Activated T-helper 1 cell treated with Interleukin-2 at 50 U/mL for 16 hours (primary cell): ENCODE results near the gene NUDT9.
"Not testable (repeated sequence)": the region's sequence is repeated elsewhere in the genome, so short reads cannot be mapped to it uniquely, and the experiment has no call there.

Experiments used
- DNase-seq: peaks from one replicate; pipeline ENCODE4 v3.0.0-alpha.2; 2020; ENCODE audit warnings: low read depth

Gene NUDT9

DNA sequence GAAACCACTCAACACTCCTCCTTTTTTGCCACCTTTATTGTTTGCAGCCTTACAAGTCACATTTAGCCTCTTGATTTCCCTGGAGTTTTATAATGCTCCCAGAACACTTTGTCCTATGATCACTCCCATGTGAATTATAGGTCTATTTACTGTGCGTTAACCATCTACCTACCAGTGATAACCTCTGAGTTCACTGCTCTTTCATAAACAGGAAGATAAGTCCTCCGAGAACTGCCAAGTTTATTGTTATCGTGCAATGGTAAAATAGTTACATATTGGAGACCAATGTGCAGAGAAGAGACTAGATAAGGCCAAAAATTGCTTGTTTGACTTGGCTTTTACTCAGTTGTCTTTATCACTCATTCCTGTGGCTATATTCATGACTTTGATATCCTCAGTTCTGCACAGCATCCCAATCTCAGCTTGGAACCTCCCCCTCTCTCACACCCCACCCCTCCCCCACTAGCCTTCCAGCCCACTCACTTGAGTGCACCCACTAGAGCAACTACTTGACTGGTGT, 12.9 kb upstream of the NUDT9 start:
- no peak for DNase-seq

DNA sequence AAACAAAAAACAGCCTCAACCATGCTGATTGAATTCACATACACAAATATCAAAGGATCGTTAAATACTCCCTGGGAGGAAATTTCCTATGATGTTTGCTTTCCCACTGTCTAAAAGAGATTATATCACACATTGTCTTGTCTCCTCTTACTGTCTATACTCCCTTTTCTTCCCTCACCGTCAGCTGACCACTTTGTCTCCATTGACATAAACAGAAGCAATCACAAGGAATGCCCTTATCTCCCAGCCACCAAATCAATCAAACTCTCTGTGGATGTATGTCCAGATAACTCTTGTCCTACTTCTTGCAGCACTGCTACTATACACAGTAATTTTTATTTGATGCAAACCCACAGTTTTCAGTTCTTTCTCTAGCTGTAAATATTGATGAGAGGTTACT, 12.2 kb upstream of the NUDT9 start:
- no peak for DNase-seq

DNA sequence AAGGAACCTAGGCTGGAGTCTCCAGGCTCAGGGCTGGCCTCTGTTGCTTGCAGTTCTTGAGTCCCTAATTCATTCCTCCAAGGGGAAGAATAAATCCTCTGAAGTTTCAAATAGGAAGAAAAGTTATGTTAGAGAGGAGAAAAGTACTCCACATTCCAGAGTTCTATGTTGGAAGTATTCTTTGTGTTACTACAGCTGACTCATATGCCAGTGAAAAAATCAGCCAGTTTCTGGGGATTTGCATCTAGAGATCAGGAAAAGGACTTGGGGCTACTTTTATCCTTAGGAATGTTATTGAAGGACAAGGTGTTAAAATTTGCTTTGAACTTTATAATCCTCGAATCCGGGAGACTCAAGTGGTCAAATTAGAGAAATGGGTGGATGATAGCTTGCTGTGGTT, 11.7 kb upstream of the NUDT9 start:
- DNase-seq, result no peak

DNA sequence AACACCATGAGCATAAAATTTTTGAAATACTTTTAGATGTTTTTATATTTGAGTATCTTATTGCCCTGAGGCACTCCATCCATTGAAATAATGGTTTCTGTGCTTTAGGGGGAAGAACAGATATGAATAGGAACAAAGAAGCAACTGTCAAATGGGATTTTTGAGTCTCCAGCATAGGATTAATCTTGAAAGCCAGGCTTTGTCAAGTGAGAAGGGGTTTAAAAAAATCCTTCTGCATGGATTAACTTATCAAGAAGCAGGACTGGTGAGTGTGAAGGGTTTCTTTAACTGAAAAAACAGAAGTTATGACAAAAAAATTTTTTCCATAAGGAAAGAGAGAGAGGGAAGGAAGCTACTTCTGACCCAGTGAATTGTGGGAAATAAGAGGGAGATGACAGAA, 7.6 kb upstream of the NUDT9 start:
- no peak for DNase-seq

DNA sequence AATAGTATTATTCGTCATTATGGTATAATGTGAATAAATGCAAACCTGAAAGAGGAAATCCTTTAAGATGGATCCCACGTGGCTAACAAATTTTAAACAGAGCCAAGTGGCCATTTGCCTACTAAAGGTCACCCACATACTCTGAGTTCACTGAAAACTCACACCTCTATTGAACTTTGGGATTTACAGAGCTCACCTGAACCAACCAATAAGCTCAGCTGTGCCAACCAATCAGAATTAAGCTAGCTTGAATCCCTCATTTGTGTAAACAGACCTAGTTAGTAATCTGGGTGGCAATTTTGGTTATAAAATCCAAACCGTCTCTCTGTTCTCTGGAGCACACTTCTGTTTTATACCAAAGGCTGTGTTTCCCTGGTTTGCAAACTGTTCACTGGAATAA, 5.4 kb upstream of the NUDT9 start:
- no peak for DNase-seq

DNA sequence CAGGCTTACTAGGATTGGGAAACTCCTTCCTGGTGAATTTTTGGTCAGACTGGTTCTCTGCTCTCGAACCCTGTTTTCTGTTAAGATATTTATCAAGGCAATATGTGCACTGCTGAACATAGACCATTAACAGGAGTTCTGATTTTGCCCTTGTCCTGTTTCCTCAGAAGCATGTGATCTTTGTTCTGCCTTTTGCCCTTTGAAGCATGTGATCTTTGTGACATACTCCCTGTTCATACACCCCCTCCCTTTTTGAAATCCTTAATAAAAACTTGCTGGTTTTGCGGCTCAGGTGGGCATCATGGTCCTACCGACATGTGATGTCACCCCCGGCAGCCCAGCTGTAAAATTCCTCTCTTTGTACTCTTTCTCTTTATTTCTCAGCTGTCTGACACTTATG, 4.0 kb upstream of the NUDT9 start:
- not testable (repeated sequence) for DNase-seq

DNA sequence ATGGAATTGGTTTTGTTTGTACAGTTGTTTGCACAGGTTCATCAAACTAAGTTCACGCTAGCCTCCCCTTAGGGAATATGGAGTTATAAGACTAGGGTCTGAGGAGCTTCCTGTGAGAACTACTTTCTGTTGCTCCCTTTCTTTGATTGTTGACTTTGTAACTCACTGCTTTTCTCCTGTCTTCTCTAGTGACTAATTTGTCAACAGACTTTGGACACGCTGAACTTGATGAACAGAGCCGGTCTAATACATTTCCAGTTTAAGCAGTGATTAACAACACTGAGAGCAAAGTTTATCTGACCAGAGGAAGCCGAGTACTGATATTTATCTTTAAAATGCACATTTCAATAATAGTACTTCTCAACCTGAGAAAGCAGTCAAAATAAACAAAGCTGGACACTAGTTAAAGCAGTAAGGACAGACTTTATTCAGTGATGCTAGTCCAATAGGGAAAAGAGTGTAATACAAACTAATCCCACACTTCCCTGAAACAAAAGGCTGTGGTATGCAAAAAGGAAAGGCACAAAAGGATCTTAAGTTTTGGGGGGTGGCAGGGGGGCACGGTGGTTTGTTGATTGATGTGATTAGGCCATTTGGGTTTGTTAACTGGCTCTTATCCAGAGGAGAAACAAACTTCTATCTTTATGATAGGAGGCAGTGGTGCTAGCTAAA, 2.7 kb upstream of the NUDT9 start:
- DNase-seq, result no peak

DNA sequence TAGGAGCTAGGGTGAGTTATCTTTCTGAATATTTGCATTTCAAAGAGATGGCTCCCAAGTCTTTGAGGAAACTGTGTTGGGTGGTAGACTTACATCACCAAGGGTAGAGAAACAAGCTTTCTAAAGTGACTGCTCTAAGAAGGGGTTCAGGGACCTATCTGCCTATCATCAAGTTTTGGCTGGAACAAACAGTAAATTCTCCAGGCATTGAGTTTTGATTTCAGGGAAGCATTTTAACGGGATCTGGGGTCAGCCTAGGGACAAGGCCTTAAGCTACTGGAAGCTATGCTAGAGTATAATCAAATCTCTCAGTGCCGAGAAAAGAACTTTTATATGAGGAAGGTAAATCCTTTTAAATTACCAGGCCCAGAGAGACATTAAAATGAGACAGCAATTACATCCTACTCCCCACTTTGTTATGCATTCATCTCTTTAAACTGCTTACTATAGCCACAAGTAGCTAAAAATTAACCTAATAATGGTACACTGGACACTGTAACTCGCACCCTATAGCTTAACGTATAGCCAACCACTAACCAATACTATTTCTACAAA, 2.0 kb upstream of the NUDT9 start:
- DNase-seq, result no peak

DNA sequence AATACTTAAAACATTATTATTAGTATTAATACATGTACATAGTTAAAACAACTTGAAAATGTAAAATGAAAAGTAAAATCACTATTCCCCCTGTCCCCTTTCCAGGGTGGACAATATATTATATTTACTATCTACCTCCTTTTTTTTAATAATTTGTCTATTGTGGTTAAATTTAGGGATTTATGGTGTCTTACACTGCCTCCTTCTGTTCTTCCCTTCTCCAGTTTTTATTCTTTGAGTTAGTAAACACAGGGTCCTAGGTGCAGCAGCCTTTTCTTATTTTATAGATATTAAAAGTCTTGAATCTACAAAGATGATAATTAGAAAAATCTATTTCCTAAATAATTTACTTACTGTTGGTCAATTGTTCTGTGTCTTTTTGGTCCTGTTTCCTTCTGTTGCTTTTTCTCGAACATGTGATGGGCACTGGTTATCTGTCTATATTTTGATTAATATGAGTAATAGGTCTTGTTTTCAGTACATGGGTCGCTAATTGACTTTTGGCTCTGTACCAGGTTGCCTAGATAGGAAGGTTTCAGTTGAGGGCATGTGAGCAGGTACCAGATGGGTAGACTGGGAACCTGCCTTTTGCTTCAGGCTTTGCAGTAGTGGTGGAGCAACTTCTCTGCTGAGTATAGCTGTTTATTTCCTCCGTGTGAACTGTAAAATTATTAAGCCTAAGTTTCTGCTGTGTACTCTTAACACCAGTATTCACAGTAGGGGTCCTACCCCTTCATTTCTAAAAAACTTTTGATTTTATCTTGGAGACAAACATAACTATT, 1.1 kb downstream of the NUDT9 start:
- no peak for DNase-seq

DNA sequence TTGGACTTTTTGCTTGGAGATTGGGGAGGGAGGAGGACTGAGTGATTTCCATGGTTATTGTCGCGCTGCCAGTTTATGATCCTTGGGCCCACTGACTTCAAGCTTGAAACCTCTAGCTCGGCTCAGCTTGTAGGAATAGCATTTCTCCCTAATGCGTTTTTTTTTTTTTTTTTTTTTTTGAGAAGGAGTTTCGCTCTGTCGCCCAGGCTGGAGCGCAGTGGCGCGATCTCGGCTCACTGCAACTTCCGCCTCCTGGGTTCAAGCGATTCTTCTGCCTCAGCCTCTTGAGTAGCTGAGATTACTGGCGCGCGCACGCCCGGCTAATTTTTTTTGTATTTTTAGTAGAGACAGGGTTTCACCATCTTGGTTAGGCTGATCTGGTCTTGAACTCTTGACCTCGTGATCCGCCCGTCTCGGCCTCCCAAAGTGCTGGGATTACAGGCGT, 1.7 kb downstream of the NUDT9 start:
- not testable (repeated sequence) for DNase-seq

DNA sequence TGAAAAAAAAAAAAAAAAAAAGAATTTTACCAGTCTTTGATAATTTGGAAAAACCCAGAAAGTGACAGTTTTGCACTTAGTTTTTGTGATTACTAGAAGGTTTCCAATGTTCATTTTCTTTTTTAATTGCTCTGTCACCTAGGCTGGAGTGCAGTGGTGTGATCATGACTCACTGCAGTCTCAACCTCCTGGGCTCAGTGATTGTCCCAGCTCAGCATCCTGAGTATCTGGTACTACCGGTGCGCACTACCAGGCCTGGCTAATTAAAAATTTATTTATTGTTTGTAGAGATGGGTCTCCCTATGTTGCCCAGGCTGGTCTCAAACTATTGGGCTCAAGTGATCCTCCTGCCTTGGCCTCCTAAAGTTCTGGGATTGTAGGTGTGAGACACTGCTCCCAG, 3.3 kb downstream of the NUDT9 start:
- no peak for DNase-seq

DNA sequence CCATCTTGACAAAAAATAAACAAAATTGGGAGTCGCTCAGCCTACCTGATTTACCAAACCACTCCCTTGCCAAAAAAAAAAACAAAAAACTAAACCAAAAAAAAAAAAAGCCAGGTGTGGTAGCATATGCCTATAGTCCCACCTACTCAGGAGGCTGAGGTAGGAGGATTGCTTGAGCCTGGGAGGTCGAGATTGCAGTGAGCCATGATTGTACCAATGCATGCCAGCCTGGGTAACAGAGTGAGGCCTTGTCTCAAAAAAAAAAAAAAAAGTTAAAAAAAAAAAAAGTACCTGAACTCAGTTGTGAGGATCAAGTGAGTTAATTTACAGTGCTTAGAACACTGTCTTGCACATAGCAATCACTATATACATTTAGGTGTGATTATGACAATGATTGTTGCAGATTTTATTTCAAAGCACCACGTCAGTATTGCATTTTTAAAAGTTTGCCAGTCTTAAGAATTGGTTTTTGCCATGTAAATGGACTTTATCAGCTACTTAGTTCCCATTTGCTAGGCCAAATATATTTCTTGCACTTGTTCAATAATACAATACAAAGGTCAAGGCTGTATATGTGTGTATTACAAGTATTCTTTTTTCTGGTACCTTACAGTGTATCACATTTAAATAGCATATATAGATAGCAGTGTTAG, 4.6 kb downstream of the NUDT9 start:
- no peak for DNase-seq

DNA sequence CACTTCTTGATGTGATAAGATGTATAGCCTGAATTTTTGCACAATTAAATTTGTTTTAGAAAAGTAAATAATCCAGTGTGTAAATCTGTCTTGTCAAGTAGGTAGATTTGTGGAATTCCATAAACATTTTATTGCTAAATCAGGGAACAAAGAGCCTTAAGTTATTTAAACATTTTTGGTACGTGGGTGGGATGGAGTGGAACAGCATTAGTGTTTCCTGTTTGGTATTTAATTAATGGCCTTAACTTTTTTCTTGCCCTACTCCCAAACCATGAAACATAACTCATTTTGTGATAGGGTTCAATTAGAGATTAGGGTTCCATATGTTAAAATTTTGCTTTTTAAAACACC, 5.1 kb downstream of the NUDT9 start:
- no peak for DNase-seq

DNA sequence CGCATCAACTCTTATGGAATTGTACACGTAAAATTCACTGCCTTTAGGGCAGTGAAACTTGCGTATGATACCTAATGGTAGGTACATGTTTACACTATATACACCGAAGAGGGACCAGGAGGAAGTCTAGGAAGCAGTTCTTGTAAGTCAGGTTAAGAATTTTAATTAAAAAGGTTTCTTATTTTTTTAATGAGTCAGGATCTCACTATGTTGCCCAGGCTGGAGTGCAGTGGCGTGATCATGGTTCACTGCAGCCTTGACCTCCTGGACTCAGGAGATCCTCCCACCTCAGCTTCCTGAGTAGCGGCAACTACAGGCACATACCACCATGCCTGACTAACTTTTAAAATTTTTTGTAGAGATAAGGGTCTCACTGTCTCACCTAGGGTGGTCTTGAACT, 6.6 kb downstream of the NUDT9 start:
- no peak for DNase-seq

DNA sequence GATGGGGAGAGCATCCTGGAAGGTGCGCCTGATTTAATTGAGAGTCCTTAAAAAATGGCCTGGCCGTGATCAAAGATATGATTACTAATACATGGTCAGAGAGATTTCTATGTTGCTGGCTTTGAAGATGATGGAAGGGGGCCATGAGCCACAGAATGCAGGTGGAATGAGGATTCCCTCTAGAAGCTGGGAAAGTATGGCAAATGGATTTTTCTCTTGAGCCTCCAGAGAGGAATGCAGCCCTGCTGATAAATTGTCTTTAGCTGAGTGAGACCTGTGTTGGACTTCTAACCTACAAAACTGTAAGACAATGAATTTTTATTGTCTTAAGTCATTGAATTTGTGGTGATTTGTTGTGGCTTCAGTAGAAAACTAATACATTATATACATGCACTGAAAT, 7.7 kb downstream of the NUDT9 start:
- DNase-seq, result no peak

DNA sequence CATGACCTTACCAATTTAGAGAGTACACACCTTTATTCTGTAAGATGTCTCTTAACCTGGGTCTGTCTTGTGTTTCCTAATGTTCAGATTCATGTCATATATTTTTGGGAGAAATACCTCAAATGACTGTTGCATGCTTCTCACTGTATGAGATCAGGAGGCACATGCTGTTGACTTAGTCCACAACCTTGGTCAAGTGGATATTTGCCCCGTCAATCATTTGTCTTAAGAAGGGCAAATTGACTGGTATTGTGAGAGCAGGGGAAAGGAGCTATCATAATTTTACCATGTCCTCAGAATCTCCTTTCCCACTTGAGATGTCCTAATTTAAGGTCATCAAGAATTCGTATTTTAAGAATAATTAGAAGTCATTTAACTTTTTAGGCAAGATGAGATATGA, 11.0 kb downstream of the NUDT9 start:
- no peak for DNase-seq

DNA sequence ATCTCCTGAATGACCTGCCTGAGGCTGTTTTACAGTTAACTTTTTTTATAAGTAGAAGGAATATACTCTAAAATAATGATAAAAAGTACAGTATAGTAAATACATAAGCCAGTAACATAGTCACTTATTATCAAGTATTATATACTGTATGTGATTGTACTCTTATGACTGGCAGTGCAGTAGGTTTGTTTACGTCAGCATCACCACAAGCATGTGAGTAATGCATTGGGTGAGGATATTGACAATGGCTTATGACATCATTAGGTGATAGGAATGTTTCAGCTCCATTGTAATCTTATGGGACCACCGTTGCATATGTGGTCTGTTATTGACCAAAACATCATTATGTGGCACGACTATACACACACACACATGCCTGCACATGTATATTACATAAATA, 20.5 kb downstream of the NUDT9 start:
- no peak for DNase-seq

DNA sequence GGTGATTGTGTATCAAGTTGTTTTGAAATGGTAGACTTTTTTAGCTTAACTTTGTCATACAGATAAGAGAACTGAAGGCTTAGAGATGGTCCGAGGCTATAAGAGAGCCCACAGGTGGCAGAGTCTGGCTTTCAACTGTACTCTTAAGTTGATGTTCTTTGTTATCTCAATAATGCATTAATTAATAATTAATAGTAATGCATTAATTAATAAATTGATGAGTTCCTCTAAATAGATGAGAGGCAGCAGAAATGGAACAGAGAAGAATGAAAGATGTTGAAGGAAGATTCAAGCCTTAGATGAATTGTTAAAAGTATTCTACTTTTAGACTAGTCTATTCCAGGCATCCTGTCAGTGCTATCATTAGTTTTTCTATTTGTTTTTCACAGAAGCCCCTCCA, 22.4 kb downstream of the NUDT9 start:
- no peak for DNase-seq

DNA sequence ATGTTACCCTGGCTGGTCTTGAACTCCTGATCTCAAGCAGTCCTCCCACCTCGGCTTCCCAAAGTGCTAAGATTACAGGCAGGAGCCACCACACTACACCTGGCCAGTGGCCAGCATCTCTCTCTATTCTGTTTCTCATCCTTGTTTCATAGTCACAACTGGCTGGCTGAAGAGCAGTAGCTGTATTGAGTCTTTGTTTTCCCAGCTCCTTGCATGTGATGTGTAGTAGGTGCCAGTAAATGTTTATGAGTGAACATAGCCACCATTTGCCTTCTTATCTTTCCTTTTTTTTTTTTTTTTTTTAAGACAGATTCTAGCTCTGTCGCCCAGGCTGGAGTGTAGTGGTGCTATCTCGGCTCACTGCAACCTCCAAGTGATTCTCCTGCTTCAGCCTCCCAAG, 23.6 kb downstream of the NUDT9 start:
- no peak for DNase-seq

DNA sequence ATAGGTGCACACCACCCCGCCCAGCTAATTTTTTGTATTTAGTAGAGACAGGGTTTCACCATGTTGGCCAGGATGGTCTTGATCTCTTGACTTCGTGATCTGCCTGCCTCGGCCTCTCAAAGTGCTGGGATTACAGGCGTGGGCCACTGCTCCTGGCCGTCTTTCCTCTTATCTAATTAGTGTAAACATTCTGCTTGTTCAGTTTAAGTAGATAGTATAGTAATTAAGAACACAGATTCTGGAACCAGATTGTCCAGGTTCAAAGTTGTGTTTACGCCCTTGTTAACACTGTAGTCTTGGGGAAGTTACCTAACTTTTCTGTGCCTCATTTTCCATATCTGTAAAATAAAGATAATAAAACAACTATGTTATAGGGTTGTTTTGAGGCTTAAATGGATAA, 24.0 kb downstream of the NUDT9 start:
- not testable (repeated sequence) for DNase-seq

DNA sequence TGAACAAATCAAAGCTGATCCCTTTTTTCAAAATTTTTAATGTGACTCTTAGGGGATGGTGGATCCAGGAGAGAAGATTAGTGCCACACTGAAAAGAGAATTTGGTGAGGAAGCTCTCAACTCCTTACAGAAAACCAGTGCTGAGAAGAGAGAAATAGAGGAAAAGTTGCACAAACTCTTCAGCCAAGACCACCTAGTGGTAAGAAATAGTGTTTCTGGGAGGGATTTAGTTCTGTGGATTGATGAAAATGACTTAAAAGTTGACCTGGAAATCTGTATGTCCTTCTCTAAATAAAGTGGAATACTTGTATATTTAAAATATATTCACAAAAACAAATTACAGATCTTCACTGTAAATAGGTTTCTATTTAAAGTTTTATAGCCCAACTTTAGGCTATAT, 29.2 kb downstream of the NUDT9 start:
- DNase-seq, result no peak

DNA sequence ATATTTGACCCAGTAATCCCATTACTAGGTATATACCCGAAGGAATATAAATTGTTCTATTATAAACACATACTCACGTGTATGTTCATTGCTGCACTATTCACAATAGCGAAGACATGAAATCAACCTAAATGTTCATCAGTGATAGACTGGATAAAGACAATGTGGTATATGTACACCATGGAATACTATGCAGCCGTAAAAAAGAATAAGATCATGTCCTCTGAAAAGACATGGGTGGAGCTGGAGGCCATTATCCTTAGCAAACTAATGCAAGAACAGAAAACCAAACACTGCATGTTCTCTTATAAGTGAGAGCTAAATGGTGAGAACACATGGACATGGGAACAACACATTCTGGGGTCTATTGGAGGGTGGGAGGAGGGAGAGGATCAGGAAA, 36.5 kb downstream of the NUDT9 start:
- DNase-seq, result no peak

DNA sequence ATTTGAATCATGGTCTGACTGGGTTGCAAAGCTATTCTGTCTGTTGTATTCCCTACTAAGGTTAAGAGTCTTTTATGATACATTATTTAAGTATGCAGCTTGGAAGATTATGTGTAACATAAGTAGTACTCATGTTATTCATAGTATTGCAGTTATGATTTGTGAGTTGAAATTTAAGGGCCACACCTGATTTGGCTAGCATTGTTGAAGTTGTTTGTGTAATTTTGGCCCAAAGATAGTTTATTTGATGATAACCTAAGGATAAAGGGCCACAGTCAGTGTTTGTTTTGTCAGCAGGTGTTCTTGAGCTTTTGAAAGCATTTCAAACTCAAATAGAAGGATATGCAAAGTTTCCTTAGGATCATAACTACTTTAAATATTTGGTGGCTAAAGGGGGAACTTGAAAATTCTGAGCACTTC, 38.9 kb downstream of the NUDT9 start:
- DNase-seq, result no peak
